HUDEP-2 (cell line): Measurements from ENCODE around the gene ELK3.

Source experiments
- DNase-seq, 76 experiments: peaks; one replicate each; lab custom pipeline; 2025; ENCODE audit not compliant: unreplicated experiment in 76 of 76; lab: John Stamatoyannopoulos, UW

Gene ELK3

DNA sequence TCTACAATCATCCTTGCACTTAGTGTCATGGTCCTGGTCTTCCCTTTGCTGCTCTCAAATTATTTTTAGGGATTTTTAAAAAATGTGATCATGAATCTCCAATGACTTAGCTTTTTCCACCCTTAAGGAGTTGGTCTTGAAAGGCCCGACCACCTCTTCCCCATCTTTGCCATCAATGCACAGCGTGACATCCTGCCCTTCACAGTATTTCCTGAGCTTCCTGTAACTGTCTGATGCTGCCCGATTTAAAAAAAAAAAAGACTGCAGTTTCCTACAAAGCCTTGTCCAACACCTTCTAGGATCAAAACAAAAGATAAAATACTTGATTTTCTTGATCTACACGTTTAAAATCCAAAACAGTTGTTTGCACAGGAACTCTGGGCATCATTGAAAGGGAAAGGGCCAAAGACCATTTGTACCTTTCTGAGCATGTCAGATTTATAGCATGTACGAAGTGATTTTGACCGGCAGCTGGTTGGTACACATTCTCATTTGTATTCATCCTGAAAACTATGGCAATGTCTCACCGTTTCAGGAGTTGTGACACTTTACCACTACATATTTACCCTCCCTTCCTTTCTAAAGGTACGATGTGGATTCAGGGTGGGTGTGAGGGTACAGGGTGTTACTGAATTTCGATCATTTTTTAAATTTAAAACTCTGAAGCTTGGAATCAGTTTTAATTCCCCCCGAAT is 7.4 kb upstream of the ELK3 start:
- DNase-seq, result no peak

DNA sequence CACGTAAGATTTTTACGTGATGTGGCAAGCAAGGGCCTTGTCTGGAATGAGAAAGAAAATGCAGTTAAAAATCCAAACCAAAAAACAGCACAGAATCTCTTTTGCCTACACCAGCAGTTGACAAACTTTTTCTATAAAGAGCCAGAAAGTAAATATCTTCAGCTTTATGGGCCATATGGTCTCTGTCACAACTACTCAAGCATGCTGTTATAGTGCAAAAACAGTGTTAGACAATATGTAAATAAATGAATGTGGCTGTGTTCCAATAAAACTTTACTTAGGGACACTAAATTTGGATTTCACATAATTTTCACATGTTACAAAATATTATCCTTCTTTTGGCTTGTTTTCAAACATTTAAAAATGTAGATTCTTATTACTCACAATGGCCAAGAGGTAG is 6.2 kb upstream of the ELK3 start:
- DNase-seq, result no peak

DNA sequence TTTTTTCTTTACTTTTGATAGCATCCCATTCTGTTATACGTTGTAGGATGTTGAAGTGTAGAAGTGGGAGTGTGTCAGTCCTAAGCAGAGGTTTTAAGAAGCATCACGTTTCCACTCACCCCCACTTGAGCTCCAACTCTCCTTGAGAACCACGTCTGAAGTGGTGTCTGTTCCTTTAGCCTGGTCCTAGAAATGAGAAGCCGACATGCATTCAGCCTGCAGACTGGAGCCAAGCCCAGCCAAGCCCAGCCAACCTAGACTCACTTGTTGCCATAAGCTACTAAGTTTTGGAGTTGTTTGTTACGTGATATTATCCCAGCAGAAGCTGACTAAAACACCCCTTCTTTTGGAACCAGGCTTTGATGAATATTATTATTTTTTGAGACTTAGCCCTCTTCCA is 4.4 kb upstream of the ELK3 start:
- DNase-seq, result no peak

DNA sequence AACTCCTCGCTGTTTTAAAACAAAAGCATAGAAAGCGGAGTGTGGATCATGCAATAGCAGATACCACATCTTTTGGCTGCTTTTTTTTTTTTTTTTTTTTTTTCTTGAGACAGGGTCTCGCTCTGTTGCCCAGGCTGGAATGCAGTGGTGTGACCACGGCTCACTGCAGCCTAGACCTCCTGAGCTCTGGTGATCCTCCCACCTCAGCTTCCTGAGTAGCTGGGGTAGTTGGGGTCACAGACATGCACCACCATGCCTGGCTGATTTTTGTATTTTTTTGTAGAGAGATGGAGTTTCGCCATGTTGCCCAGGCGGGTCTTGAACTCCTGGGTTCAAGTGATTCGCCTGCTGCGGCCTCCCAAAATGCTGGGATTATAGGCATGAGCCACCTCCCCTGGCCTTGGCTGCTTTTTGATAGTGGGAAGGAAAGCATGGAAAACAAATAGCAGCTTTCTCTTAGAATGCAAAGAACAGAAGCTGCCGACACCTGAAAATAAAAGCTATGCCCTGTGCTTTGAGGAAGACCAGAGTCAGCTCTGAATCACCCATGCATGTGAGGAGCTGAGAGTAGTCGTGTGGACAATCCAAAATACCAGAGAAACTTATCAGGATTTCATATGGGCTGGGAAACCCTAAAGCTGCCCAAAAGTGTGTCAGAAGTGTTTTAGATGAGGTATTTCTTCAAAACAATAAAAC is 3.6 kb upstream of the ELK3 start:
- no peak for DNase-seq

DNA sequence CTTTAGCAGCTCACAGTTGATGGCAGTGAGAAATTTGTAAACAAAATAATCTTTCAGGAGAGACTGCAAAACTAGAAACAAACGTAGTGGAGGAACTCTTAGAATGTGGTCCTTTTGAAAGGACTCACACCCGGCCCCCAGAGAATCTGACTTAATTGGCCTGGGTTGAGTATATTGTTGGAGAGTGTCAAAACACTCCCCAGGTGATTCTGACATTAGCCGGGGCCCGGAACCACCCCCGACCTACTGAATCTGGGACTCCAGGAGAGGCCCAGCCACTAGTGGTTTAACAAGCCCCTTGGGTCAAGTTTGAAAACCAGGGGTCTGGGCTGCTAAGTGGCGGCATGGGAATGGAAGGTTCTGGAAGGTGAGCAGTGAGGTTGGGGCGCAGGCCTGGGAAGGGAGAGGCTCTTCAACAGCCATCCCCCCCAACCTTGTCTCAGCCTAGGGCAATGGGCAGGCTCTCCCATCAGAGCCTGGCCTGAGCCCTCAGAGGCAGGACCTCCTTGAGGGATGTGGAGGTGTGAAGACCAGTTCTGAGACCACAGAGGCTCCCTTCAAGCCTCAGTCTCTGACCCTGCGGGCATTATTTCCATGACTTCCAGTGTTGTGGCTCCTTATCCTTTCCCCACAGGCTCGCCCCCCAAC is 1.1 kb upstream of the ELK3 start:
- DNase-seq, result no peak

DNA sequence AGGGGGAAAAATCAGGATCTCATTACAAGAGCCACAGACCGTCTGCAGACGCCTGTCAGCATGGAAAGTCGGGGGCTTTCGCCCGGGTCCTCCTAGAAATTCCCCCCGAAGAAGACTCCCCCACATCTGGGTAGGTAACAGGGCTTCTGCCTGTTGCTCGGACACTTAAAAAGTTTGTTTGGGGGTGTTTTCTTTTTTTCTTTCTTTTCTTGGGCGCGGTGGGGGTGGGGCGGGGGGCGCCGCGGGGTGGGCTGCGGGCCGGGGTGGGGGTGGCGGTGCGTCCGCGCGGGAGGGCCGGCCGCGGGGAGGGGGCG is 358 bp downstream of the ELK3 start:
- DNase-seq, result peak in 1 of 76 experiments; percentile 3

DNA sequence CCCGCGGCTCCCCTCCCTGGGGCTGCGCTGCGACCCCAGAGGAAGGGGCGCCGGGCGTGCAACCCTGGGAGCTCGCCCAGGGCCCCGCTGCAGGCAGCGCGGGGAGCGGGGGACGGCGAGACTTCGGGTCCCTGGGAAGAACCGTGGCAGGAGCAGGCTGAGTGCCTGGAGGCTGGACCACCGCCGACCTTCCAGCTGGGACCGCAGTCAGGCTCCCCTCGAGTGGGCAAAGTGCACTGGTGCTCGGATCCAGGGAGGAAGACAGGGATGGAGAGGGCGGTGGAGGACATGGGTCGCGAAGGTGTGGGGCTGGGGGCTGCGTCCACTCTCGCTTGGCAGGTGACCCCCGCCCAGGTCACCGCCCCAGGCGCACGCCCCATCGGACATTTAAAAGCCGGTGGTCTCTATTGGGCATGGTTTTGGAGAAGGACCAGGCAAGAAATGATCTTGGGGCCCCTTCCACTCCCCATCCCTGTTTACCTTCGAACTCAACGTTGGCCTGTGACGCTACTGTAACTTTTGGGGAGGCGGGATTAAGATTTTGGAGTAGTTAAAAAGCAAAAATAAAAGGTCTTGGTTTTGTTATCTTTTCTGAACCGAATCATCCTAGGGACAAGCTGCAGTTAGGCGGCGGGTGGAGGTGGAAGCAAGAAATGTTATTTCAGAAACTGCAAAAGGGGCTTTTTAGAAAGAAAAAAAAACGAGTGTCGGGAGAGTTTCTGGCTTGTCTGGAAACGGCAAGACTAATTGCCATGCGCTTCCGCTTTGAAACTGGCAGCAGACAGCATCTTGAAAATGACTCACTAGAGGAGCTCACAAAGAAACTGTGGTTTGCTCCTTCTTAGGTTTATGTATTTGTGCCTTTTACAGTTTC is 1.0 kb downstream of the ELK3 start:
- peak in 16 of 76 experiments; percentile 1 to 32 (median 15) for DNase-seq

DNA sequence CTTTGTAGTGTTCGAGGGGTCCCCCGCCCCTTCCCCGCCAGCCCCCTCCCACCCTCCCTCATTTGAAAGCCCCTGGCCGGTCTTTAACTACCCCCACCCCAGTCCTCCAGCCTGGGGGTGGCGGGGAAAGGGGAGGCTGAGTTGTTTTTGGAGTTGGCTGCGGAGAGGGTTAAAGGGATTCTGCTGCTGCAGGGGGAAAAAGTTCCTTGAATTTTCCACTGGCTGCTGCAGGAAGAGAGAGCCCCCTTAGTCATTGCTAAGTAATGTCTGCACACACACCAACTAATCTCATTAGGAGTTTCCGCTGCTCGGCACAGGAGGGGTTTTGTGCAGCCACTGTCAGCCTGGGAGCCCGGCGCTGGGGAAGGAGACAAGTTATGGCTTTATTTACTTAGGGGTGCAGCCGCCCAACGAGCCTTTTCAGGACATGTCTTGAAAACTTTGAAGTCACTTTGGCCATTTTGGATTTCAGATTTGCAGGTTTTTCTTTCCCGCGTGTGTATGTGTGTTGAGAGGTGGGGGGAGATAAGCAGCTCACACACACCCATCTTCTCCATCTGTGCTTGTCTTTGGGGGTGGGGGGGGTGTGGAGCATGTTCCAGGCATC is 1.8 kb downstream of the ELK3 start:
- no peak for DNase-seq

DNA sequence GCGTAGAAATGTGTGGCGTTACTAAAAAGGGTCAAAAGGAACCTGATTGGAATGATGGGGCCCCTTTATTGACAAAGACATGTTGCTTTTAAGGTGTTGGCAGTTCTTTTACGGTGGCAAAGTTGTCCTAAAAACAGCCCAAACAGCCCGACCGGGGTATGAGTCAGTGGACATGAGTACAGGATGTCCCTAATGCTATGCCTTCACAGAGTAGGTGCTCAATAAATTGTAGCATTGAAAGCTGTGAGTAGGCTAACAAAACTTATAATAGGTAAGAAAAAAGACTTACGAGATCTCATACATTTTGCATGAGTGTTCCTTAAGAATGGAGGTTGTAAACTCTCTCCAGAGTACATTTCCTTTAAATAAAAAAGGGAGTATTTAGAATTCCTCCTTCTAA is 2.6 kb downstream of the ELK3 start:
- no peak for DNase-seq

DNA sequence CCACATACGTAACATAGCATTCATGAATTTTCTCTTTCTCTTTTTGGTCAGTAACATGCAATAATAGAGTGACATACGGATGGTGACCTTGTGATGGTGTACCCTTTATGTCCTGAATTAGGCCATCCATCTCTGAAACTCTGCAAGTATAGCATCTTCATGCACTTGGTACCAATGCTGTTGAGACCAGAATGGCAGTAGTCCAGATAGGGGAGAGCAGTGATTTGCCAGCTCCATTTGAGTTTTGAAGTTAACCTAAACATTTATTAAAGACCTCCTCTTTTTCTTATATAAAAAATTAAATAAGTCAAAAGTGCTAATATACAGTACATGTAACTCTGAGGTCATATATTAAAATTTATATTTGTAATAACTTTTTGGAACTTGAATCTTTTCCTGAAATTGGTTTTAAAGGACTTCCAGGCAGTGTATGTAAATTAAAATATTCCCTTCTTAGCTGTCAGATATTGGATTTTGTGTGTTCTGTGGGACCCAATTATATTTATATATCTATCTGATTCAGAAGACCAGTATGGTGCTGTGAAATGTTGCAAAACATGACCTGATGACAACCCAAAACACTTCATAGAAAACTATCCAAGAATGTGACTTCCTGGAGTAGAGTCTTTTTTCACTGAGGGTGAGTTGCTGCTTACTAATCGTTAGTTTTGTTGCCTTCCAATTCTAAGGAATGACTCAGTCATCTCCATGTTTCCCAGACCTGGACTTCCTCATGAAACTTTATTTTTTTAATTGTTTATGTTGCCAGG is 3.5 kb downstream of the ELK3 start:
- no peak for DNase-seq

DNA sequence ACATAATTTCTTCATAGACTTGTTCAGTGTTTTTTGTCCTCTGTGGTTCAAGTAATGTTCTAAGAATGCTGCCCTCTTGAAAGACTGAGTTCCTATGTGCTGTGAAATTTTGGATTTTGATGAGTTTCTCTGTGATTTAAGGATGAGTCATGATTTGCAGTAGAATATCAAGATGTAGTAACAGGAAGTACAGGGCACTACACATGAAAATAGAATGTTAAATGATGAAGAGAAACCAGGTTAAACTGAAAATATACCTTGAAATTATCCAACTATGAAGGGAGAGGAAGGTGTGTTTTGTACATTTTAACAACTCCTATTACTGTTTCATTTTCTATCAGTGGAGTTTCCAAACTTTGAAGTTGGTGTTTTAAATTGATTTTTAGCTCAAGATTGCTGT is 4.8 kb downstream of the ELK3 start:
- no peak for DNase-seq

DNA sequence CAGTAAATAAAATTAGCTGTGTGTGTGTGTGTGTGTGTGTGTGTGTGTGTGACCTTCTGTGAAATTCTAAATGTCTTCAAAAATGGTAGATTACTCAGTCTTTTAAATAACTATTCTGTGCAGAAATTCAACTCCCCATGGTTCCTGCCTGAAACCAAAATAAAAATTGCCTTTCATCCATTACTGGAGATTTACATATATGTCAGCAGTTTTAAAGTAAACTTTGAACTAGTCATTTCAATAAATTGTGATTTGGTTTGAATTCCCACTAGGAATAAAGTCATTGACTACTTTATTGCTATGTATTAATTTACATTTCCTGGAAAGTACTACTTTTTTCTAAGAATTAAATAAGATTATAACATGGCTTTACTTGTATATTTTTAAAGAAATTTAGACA is 5.3 kb downstream of the ELK3 start:
- no peak for DNase-seq

DNA sequence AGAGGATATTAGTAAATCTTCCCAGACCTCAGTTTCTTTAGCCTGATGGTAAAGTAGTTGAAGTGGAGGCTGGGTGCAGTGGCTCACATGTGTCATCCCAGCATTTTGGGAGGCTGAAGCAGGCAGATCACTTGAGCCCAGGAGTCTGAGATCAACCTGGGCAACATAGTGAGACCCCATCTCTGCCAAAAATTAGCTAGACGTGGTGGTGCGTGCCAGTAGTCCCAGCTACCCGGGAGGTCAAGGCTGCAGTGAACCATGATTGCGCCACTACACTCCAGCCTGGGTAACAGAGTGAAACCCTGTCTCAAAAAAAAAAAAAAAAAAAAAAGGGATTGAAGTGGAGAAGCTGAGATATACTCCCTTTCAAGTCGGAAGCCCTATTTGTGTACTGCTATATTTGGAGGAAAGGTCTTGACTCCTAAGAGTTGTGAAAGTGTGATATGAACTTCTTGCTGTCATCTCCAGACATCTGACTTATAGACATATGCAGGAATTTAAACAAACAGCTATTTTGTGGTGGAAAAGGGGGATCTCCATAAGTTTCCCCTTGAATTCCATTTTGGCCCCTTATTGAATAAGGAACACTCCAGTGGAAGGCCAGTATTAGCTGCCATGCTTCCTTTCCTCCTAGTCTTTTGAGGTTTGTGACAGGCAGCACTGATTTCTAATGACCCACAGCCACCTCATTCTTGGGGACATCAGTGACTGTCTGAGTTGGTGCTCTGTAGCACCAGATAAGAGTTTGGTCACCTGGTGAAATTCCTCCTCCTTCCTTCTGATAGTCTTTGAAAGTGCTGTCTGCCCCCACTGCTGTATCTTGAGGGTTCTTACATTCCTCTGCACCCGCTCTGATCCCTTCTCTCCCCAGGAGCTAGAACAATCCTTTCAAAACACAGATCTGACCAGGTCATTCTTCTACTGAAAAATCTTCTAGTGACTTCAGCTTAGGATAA is 7.4 kb downstream of the ELK3 start:
- no peak for DNase-seq

DNA sequence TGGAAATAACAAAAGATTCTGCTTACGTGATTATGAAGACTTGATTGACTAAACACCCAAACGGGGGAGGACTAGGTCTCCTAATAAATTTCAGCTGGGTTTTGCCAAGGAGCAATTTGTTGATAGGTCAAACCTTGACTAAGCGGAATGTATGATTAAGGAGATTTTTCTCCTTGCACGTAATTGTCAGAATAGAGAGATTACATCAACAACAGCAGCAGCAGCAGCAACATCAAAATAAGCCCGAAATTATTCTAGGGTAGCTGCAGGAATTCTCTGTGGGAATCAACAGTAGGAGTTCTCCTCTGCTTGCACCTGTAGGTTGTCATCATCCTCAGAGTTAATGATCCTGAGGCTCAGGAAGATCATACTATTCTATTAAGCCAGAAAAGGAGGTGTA is 10.2 kb downstream of the ELK3 start:
- DNase-seq, result no peak

DNA sequence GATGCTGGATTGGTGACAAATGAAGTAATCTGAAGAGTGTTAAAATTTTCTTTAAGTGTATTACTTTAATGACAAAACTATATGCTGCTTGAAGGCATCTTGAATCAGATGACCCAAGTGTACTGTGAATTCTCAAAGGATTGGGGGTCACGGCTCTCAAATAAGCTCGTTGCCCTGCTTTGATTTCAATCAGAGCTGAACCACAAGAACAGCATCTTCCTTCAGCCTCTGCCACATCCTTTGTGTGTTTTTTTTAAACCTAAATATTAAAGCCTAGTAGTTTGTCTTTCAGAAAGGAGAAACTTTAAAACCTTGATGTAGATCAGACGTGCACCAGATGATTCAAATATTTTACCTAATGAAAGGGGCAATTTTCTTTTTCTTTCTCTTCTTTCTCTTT is 11.7 kb downstream of the ELK3 start:
- DNase-seq, result no peak

DNA sequence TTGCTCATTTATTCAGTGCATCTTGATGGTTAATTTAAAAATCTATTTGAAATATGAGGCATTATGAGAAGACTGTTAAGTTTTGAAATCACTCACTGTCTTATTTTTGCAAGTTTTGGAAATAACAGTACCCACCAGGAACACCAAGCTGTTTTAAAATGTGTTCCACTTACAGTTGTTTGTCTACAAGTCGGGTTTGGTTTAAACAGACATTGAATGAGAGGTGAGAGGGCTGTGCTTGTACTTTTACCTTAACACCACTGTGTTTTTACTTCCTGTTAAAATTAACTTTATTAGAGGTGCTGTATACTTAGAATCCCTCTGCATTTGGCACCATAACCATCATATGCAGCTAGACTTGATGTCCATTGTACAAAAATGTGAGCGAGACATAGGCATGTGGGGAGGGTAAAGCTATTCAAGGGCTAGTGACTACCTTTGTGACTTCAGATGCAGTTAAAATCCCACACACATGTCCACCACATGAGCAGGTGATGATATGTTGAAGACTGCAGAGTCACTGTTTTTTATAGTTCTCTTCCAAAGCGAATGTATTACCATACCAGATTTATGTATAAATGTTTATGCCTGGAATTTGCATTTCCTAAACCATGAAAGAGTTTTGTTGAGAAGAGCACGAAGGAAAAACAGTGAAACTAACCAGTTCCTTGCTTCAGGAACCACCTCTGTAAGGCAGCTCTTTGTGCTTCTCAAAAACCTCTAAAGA is 12.9 kb downstream of the ELK3 start:
- DNase-seq, result no peak

DNA sequence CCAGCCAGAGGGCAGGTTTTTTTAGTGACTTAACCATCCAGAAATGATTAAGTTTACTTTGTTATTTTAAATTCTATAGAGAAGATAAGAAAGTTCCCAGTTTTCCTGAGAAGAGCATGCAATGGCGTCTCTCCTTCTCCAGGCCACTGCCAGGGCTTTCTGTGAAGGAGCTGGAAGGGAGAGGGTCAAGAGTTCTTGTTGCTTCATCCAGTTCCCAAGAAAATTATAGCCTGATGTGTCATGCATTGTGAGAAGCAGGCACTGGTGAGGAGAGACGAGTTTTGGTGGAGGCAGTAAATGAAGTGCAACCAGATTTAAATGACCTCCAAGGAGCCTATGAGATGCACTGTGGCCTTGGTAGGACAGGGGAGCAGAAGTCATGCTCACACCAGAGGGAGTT is 14.2 kb downstream of the ELK3 start:
- DNase-seq, result no peak

DNA sequence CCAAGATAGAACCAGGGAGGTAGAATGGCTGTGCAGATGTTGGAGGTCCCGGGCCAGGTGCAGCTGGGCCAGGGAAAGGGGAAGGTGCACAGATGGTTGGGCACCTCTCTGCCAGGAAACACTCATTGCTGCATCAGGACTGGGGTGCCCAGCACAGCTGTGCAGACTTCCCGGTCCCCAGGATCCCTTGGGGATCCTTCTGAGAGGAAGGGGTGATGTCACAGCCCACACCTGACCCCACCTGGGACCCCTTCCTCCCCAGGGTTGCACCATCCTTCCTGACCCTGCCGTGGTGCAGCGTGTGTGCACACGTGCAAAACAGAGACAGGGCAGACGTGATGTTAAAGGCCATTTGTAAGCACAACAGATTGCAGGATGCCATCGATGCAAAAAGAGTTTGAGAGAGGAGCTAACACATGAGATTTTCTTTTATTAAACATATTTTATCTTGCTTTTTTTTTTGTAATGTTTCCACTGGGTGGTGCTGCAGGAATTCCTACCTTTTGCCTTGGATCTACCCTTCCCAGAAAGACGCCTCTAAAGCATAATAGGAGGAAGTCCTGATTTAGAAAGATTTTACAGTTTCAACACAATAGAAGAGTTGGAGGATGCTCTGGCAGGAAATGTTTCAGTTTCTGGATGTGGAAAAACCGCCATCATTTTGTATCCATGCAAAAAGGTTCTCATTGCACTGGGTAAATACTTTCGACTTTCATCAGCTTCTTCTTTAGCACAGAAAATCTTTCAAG is 14.8 kb downstream of the ELK3 start:
- DNase-seq, result no peak
